Esophagus muscularis mucosa (tissue), 3 donors: ENCODE results near the gene FBXO34.

Experiments
- POLR2A ChIP-seq: fragments of 450-650 bp; IDR thresholded peaks from one replicate; pipeline ENCODE4 v1.6.1; 2017; ENCODE audit warnings: antibody characterized with exemption, moderate library complexity, mild to moderate bottlenecking, low read depth
- POLR2AphosphoS5 ChIP-seq, 2 donors: sonication (generic); formaldehyde crosslinking; IDR thresholded peaks; one replicate each; pipeline ENCODE4 v1.6.1; 2017; ENCODE audit warnings: antibody characterized with exemption in 2 of 2
- TF ChIP-seq, protein P1 (sequence below), 3 experiments: fragments of 200-600 bp in 2 of 3; fragments of 450-650 bp in 1 of 3; sonication (generic) in 2 of 3; IDR thresholded peaks; one replicate each; pipeline ENCODE4 v1.5.1; 2017 to 2019; ENCODE audit warnings: antibody characterized with exemption in 3 of 3, mild to moderate bottlenecking in 2 of 3, moderate library complexity in 1 of 3

DNA sequence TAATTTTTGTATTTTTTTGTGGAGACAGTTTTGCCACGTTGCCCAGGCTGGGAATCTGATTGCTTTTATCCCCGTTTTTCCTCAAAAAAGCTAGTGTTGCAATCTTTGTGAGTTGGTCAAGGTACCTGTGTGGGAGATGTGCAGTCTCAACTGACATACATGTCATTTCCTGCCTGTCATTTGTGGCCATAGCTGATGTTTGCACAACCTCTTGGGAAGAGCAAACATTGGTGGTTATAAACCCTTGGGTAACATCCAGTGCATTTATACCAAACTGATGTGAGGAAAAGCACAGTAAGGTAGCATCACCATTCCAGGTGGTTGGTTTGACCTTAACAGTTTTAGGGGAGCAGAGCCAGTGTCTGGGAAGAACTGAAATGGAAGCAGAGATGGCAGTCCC lies 85.7 kb downstream of the FBXO34 start:
- TF ChIP-seq, protein P1, sequence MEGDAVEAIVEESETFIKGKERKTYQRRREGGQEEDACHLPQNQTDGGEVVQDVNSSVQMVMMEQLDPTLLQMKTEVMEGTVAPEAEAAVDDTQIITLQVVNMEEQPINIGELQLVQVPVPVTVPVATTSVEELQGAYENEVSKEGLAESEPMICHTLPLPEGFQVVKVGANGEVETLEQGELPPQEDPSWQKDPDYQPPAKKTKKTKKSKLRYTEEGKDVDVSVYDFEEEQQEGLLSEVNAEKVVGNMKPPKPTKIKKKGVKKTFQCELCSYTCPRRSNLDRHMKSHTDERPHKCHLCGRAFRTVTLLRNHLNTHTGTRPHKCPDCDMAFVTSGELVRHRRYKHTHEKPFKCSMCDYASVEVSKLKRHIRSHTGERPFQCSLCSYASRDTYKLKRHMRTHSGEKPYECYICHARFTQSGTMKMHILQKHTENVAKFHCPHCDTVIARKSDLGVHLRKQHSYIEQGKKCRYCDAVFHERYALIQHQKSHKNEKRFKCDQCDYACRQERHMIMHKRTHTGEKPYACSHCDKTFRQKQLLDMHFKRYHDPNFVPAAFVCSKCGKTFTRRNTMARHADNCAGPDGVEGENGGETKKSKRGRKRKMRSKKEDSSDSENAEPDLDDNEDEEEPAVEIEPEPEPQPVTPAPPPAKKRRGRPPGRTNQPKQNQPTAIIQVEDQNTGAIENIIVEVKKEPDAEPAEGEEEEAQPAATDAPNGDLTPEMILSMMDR (IDR thresholded peaks at IDR 0.05) = no peak
- TF ChIP-seq POLR2AphosphoS5 (IDR thresholded peaks at IDR 0.05) = no peak
- no peak for TF ChIP-seq POLR2A
